ENCODE data around the gene GNAT1. TPM values are rescaled to one million over a fixed set of nuclear protein-coding genes. Genes with fewer than 3 reads are reported as not detected.

GNAT1 gene
- total and polyA plus RNA-seq, 2 of the 13 experiments (the other 11 are each of a cell fraction or from before 2014, with no cell fraction given) = 0.15 TPM; not detected in 1

GRCh38 chr3:50213373-50213772 lies 22.0 kb downstream of the GNAT1 start (continued):
- peak; percentile 73; the same call in 1 of the 2 replicates for TF ChIP-seq HNRNPL (IDR thresholded peaks at IDR 0.05; ENCODE audit: low read depth, low read length)
- no peak for TF ChIP-seq BHLHE40 (IDR thresholded peaks at IDR 0.05; ENCODE audit: low read length)
- TF ChIP-seq ZNF687 (CRISPR knock-in tag; IDR thresholded peaks at IDR 0.05) = no peak
- TF ChIP-seq ZFP41 (CRISPR knock-in tag; IDR thresholded peaks at IDR 0.05; ENCODE audit: borderline replicate concordance) = no peak
- peak; percentile 64; the same call in 1 of the 2 replicates for TF ChIP-seq RBFOX2 (IDR thresholded peaks at IDR 0.05; ENCODE audit: low read depth, low read length)

- CTCF ChIA-PET (ENCODE audit: low intra/inter-chr PET ratio, low total read pairs) = no interaction called here
- H3K79me2 ChIP-seq (ENCODE audit: insufficient read depth, low read length) = peaks cover 18% of the 10 kb centered on the region
- H2AFZ ChIP-seq (ENCODE audit: low read length) = no peak overlapping the region
- ATAC-seq (no peak), DNase-seq (ENCODE audit: low spot score) (no peak), FAIRE-seq (no peak)
- H3K4me1 ChIP-seq (ENCODE audit: insufficient read depth, low read length) = peaks cover 49% of the 10 kb centered on the region
- H3K4me3 ChIP-seq (replicated peaks in 1 of 3; ENCODE audit: insufficient read depth in 1 of 3, low read depth in 2 of 3, low read length in 3 of 3) = no peak overlapping the region
- no peaks in the 10 kb centered on the region for H3K27me3 ChIP-seq (ENCODE audit: control insufficient read depth in 1 of 2, insufficient read depth in 2 of 2, low read length in 2 of 2)
- WGBS (ENCODE audit: low lambda C conversion rate) = 88% methylated on average over 8 of the region's 10 CpGs
- H3K9me3 ChIP-seq (ENCODE audit: low read length) = no peaks in the 10 kb centered on the region
- TF ChIP-seq TOE1 (CRISPR knock-in tag; IDR thresholded peaks at IDR 0.05) = no peak
- no peak for TF ChIP-seq AGO2 (optimal IDR thresholded peaks at IDR 0.05; ENCODE audit: low read depth, low read length)
- TF ChIP-seq AGO1 (IDR thresholded peaks at IDR 0.05; ENCODE audit: low read depth, low read length, poor library complexity, severe bottlenecking) = no peak
- no peak for TF ChIP-seq STAT6 (CRISPR knock-in tag; IDR thresholded peaks at IDR 0.05; ENCODE audit: borderline replicate concordance)
- no peak for TF ChIP-seq ZGPAT (CRISPR knock-in tag; IDR thresholded peaks at IDR 0.05)
- TF ChIP-seq ZNF10 (CRISPR knock-in tag; IDR thresholded peaks at IDR 0.05; ENCODE audit: borderline replicate concordance, low read depth) = no peak
- no peak overlapping the region for H3K4me2 ChIP-seq (ENCODE audit: low read depth, low read length)
- peaks cover 21 to 60% of the 10 kb centered on the region in 2 experiments for H3K36me3 ChIP-seq (replicated peaks in 1 of 2; ENCODE audit: control insufficient read depth in 1 of 2, insufficient read depth in 2 of 2, low read length in 2 of 2)
- POLR2A ChIA-PET = interaction anchor here (9.1 to 16.5 kb wide), 2 partner anchors 9 to 20 kb away, joined by 312 to 625 read pairs; partner anchors contain the start of gene SLC38A3
- no peak overlapping the region for H3K9ac ChIP-seq (ENCODE audit: insufficient read depth, low read depth, low read length)
- no peaks in the 10 kb centered on the region; the same call in 1 of the 2 replicates for H4K20me1 ChIP-seq (ENCODE audit: insufficient read depth, low read length)
- in situ Hi-C loops (cut with HindIII; ENCODE audit: extremely low pct_ligation_motif_present, low pct_unique_long_range_greater_than_20kb) (no loop called here), intact Hi-C loops (cut with micrococcal nuclease; ENCODE audit: unreplicated experiment) (no loop called here)
- no peak overlapping the region for H3K27ac ChIP-seq (ENCODE audit: extremely low read length, insufficient read depth, low read length)
- BruUV-seq (replicated peaks) = no TSS peak
These were observed 23.4 kb downstream of the GNAT1 start for GRCh38 chr3:50214824-50215223.

Measured in HepG2 (cell line).